ENCODE data around the gene PCYT1A. TPM values are rescaled to one million over a fixed set of nuclear protein-coding genes. Genes with fewer than 3 reads are reported as not detected.

Gene PCYT1A
- total and polyA plus RNA-seq, 2 of the 13 experiments (the other 11 are each of a cell fraction or from before 2014, with no cell fraction given) = 26.4 to 45.3 TPM

GRCh38 chr3:196298521-196298920, 11.0 kb upstream of the PCYT1A start (continued):
- TF ChIP-seq CREB1 (IDR thresholded peaks at IDR 0.05) (no peak), CREB1 (CRISPR knock-in tag; IDR thresholded peaks at IDR 0.05) (no peak), ZFP91 (CRISPR knock-in tag; IDR thresholded peaks at IDR 0.05; ENCODE audit: borderline replicate concordance) (no peak), KDM5B (CRISPR knock-in tag; IDR thresholded peaks at IDR 0.05; ENCODE audit: borderline replicate concordance) (no peak), ZNF775 (CRISPR knock-in tag; IDR thresholded peaks at IDR 0.05; ENCODE audit: borderline replicate concordance) (no peak), ZNF546 (CRISPR knock-in tag; conservative IDR thresholded peaks at IDR 0.05) (no peak), RORA (CRISPR knock-in tag; IDR thresholded peaks at IDR 0.05) (no peak), ZNF318 (CRISPR knock-in tag; IDR thresholded peaks at IDR 0.05) (no peak), ZNF501 (CRISPR knock-in tag; IDR thresholded peaks at IDR 0.05) (no peak), ZNF674 (CRISPR knock-in tag; IDR thresholded peaks at IDR 0.05; ENCODE audit: low read depth) (no peak)
